WTC11 (cell line): ENCODE measurements around the gene NEK4.

Experiments used
- ATF1 ChIP-seq: sonication (generic); formaldehyde crosslinking; IDR thresholded peaks from 2 replicates; pipeline ENCODE4 v1.8.1; 2023; ENCODE audit warnings: mild to moderate bottlenecking, moderate library complexity, missing genetic modification reagents
- CBFB ChIP-seq: sonication (generic); formaldehyde crosslinking; IDR thresholded peaks from 2 replicates; pipeline ENCODE4 v1.8.1; 2022; ENCODE audit warnings: mild to moderate bottlenecking, low read depth, missing genetic modification reagents
- ELF4 ChIP-seq: sonication (generic); formaldehyde crosslinking; IDR thresholded peaks from 2 replicates; pipeline ENCODE4 v1.8.1; 2022; ENCODE audit warnings: low read depth, mild to moderate bottlenecking, moderate library complexity, missing genetic modification reagents
- ETV6 ChIP-seq: sonication (generic); formaldehyde crosslinking; IDR thresholded peaks from 2 replicates; pipeline ENCODE4 v1.8.1; 2022; ENCODE audit warnings: mild to moderate bottlenecking, missing genetic modification reagents
- FOXK1 ChIP-seq: sonication (generic); formaldehyde crosslinking; IDR thresholded peaks from 2 replicates; pipeline ENCODE4 v1.8.0; 2022; ENCODE audit warnings: mild to moderate bottlenecking, moderate library complexity, missing genetic modification reagents
- JUN ChIP-seq: sonication (generic); formaldehyde crosslinking; IDR thresholded peaks from 2 replicates; pipeline ENCODE4 v1.8.0; 2023; ENCODE audit warnings: mild to moderate bottlenecking, missing genetic modification reagents
- TP53 ChIP-seq: sonication (generic); formaldehyde crosslinking; IDR thresholded peaks from 2 replicates; pipeline ENCODE4 v1.8.1; 2023; ENCODE audit warnings: mild to moderate bottlenecking, missing genetic modification reagents
- ZNF396 ChIP-seq: fragments of 250-450 bp; sonication (Bioruptor Pico); IDR thresholded peaks from 2 replicates; pipeline ENCODE4 v1.8.0; 2021; ENCODE audit warnings: mild to moderate bottlenecking, moderate library complexity, borderline replicate concordance
- TF ChIP-seq, protein P1 (sequence below): fragments of 200-600 bp; IDR thresholded peaks from 2 replicates; pipeline ENCODE4 v1.8.0; 2022; ENCODE audit warnings: antibody characterized with exemption
- TF ChIP-seq, protein P2 (sequence below): sonication (generic); formaldehyde crosslinking; IDR thresholded peaks from 2 replicates; pipeline ENCODE4 v1.8.1; 2023; ENCODE audit warnings: mild to moderate bottlenecking, missing genetic modification reagents
- TF ChIP-seq, protein P3 (sequence below): sonication (generic); formaldehyde crosslinking; IDR thresholded peaks from 2 replicates; pipeline ENCODE4 v1.8.1; 2023; ENCODE audit warnings: mild to moderate bottlenecking, moderate library complexity, missing genetic modification reagents
- TF ChIP-seq, protein P4 (sequence below): sonication (generic); formaldehyde crosslinking; IDR thresholded peaks from 2 replicates; pipeline ENCODE4 v1.8.1; 2023; ENCODE audit warnings: mild to moderate bottlenecking, missing genetic modification reagents, moderate library complexity
- TF ChIP-seq, protein P5 (sequence below): sonication (generic); formaldehyde crosslinking; IDR thresholded peaks from 2 replicates; pipeline ENCODE4 v1.8.1; 2022; ENCODE audit warnings: missing genetic modification reagents, borderline replicate concordance

DNA sequence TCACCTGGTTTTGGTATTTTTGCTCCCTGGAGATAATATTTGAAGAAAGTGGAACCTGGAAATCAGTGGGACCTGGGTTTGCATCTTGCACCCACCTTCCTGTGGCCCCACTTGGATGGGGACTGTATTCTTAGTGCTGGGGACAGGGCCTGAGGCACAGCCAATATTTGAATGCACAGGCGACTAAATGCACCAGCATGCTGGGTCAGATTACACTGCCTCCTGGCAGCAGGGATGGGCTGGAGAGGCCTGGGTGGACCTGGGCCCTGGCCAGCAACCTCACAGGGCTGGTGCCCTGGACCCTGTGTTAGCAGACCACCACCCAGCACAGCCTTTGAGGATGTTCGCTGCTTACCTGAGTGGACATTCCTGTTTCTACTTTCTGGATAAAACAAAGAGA lies 49.2 kb upstream of the NEK4 start:
- TF ChIP-seq, protein P1, sequence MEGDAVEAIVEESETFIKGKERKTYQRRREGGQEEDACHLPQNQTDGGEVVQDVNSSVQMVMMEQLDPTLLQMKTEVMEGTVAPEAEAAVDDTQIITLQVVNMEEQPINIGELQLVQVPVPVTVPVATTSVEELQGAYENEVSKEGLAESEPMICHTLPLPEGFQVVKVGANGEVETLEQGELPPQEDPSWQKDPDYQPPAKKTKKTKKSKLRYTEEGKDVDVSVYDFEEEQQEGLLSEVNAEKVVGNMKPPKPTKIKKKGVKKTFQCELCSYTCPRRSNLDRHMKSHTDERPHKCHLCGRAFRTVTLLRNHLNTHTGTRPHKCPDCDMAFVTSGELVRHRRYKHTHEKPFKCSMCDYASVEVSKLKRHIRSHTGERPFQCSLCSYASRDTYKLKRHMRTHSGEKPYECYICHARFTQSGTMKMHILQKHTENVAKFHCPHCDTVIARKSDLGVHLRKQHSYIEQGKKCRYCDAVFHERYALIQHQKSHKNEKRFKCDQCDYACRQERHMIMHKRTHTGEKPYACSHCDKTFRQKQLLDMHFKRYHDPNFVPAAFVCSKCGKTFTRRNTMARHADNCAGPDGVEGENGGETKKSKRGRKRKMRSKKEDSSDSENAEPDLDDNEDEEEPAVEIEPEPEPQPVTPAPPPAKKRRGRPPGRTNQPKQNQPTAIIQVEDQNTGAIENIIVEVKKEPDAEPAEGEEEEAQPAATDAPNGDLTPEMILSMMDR, result no peak
- TF ChIP-seq, protein P2, sequence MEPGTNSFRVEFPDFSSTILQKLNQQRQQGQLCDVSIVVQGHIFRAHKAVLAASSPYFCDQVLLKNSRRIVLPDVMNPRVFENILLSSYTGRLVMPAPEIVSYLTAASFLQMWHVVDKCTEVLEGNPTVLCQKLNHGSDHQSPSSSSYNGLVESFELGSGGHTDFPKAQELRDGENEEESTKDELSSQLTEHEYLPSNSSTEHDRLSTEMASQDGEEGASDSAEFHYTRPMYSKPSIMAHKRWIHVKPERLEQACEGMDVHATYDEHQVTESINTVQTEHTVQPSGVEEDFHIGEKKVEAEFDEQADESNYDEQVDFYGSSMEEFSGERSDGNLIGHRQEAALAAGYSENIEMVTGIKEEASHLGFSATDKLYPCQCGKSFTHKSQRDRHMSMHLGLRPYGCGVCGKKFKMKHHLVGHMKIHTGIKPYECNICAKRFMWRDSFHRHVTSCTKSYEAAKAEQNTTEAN, result no peak
- TF ChIP-seq ATF1 (CRISPR knock-in tag) (no peak), ZNF396 (CRISPR knock-in tag) (no peak), JUN (no peak), ELF4 (CRISPR knock-in tag) (no peak), ETV6 (no peak), CBFB (no peak), FOXK1 (CRISPR knock-in tag) (no peak), TP53 (CRISPR knock-in tag) (no peak)
- TF ChIP-seq, protein P3, sequence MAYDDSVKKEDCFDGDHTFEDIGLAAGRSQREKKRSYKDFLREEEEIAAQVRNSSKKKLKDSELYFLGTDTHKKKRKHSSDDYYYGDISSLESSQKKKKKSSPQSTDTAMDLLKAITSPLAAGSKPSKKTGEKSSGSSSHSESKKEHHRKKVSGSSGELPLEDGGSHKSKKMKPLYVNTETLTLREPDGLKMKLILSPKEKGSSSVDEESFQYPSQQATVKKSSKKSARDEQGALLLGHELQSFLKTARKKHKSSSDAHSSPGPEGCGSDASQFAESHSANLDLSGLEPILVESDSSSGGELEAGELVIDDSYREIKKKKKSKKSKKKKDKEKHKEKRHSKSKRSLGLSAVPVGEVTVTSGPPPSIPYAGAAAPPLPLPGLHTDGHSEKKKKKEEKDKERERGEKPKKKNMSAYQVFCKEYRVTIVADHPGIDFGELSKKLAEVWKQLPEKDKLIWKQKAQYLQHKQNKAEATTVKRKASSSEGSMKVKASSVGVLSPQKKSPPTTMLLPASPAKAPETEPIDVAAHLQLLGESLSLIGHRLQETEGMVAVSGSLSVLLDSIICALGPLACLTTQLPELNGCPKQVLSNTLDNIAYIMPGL, result no peak
- TF ChIP-seq, protein P4, sequence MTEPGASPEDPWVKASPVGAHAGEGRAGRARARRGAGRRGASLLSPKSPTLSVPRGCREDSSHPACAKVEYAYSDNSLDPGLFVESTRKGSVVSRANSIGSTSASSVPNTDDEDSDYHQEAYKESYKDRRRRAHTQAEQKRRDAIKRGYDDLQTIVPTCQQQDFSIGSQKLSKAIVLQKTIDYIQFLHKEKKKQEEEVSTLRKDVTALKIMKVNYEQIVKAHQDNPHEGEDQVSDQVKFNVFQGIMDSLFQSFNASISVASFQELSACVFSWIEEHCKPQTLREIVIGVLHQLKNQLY (CRISPR knock-in tag), result no peak
- TF ChIP-seq, protein P5, sequence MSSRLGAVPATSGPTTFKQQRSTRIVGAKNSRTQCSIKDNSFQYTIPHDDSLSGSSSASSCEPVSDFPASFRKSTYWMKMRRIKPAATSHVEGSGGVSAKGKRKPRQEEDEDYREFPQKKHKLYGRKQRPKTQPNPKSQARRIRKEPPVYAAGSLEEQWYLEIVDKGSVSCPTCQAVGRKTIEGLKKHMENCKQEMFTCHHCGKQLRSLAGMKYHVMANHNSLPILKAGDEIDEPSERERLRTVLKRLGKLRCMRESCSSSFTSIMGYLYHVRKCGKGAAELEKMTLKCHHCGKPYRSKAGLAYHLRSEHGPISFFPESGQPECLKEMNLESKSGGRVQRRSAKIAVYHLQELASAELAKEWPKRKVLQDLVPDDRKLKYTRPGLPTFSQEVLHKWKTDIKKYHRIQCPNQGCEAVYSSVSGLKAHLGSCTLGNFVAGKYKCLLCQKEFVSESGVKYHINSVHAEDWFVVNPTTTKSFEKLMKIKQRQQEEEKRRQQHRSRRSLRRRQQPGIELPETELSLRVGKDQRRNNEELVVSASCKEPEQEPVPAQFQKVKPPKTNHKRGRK, result no peak
